ENCODE measurements around the gene CDCP1.
"Not testable (repeated sequence)": the region's sequence is repeated elsewhere in the genome, so short reads cannot be mapped to it uniquely, and the experiment has no call there.

The CDCP1 gene

GRCh38 chr3:45152307-45152706 lies 6.1 kb upstream of the CDCP1 start:
- Mint-ChIP-seq H3K4me3 (no peak overlapping the region), H3K4me1 (no peaks in the 10 kb centered on the region), H3K9me3 (peaks cover 31% of the 10 kb centered on the region), H3K36me3 (ENCODE audit: low read depth) (no peaks in the 10 kb centered on the region), H3K27me3 (ENCODE audit: low read depth) (peaks cover 48% of the 10 kb centered on the region), H3K27ac (no peak overlapping the region)
- TF ChIP-seq CTCF (IDR thresholded peaks at IDR 0.05; ENCODE audit: unreplicated experiment in 3 of 3) = no peak

DNA sequence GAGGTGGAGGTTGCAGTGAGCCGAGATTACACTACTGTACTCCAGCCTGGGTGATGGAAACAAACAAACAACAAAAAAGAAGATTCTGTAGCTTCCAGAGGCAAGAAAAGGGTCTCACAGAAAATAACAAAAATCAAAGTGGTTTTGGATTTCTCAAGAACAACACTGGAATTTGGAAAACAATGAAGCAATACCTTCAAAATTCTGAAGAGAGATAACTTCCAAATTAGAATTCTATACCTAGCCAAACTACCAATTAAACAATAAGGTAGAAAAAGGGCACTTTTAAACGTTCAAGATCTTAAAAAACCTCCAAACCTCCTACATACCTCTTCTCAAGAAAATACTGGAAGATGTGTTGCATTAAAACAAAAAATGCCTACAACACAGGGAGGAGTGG lies 4.9 kb upstream of the CDCP1 start:
- peaks cover 35% of the 10 kb centered on the region for H3K9me3 Mint-ChIP-seq
- peaks cover 56% of the 10 kb centered on the region for H3K27me3 Mint-ChIP-seq (ENCODE audit: low read depth)
- H3K36me3 Mint-ChIP-seq (ENCODE audit: low read depth) = no peaks in the 10 kb centered on the region
- no peaks in the 10 kb centered on the region for H3K4me1 Mint-ChIP-seq
- no peak overlapping the region for H3K27ac Mint-ChIP-seq
- H3K4me3 Mint-ChIP-seq = no peak overlapping the region
- TF ChIP-seq CTCF (IDR thresholded peaks at IDR 0.05; ENCODE audit: unreplicated experiment in 3 of 3) = no peak

DNA sequence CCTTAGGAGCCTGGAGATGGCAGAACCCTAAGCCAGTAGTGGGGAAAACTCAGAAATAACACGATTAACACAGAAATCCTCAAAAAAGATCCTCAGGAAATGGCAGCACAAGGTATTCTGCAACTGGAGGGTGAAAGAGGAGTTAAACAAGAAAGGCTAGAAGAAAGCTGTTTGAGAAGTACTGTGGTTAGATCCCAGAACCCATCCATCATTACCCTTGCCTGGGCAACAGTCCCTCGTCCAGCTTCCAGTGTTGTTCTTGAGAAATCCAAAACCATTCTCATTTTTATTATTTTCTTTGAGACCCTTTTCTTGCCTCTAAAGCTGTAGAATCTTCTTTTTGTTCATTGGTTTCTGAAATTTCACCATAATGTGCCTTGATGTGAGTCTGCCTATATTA lies 2.7 kb upstream of the CDCP1 start:
- Mint-ChIP-seq H3K36me3 (ENCODE audit: low read depth) (no peaks in the 10 kb centered on the region), H3K27ac (no peak overlapping the region), H3K4me1 (peaks cover 6% of the 10 kb centered on the region), H3K4me3 (no peak overlapping the region), H3K27me3 (ENCODE audit: low read depth) (peaks cover 72% of the 10 kb centered on the region), H3K9me3 (peaks cover 35% of the 10 kb centered on the region)
- TF ChIP-seq CTCF (IDR thresholded peaks at IDR 0.05; ENCODE audit: unreplicated experiment in 3 of 3) = no peak

DNA sequence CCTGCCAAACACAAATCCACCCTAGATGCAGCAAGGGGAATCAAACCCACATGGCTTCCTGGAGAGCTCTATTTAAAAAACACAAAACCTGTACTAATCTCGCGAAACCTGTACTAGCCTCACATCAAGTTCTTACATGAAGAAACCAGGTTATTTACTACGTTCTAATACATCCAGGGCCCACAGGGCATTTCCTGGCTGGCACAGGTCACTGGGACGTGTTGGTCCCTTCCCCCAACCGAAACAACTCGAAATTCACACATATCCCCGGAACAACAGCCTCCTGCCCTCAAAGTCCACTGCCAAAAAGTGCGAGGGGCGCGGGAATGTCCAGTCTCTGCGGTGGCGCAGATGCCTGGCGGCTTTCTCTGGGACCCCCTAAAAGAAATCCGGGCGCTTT lies 955 bp downstream of the CDCP1 start:
- peak overlapping the region; percentile 57 to 77 (median 64) for H3K4me3 Mint-ChIP-seq
- H3K36me3 Mint-ChIP-seq (ENCODE audit: low read depth) = no peaks in the 10 kb centered on the region
- H3K27ac Mint-ChIP-seq = no peak overlapping the region
- peaks cover 20% of the 10 kb centered on the region for H3K9me3 Mint-ChIP-seq
- H3K4me1 Mint-ChIP-seq = peaks cover 6% of the 10 kb centered on the region
- H3K27me3 Mint-ChIP-seq (ENCODE audit: low read depth) = peaks cover 78% of the 10 kb centered on the region
- TF ChIP-seq CTCF (IDR thresholded peaks at IDR 0.05; ENCODE audit: unreplicated experiment in 3 of 3) = no peak

DNA sequence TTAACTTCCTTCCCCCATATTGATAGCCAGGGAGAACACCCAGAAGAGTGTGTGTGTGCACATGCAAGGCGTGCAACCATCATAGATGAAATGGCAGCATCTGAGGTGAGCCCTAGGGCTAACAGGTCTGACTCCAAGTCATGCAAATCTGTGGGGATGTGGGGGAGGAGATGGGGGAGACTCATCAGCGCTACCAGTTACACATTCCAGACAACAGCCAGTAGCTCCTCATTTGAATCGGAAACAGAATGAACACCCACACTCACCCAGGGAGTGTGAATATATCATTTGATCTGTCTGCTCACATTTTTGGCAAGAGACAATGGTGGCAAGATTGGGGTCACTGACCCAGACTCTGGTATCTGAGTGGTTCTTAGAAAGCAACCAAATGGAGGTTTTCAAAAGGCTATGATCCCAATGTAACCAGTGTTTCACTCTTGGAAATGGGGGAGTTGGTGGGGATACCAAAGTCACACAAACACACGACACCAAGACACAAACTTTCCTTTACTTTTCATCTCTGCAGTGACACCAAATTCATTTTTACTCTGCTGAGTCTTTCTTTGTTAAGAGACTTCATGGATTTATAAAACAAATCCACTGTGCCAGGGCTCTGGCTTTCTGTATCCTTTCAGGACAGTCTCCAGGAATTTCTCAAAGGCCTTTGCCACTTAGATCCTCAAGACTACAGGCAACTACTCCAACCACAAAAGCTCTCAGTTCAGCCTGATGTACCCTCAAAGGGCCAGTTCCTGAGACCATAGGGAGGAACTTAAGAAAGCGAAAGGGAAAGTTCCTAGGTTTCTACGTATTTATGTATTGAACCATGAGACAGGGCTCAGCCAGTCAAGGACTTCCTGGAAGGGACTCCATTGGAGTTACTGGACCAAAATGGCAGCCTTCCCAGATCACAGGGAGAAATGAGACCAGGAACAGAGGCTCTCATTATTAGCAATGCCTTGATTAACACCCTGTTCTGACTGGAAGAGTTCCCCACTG lies 2.2 kb downstream of the CDCP1 start:
- Mint-ChIP-seq H3K4me1 (peaks cover 6% of the 10 kb centered on the region), H3K9me3 (peaks cover 13% of the 10 kb centered on the region), H3K27ac (no peak overlapping the region), H3K36me3 (ENCODE audit: low read depth) (no peaks in the 10 kb centered on the region), H3K27me3 (ENCODE audit: low read depth) (peaks cover 73% of the 10 kb centered on the region), H3K4me3 (peak overlapping the region in 1 of 3 experiments; percentile 16)
- no peak for TF ChIP-seq CTCF (IDR thresholded peaks at IDR 0.05; ENCODE audit: unreplicated experiment in 3 of 3)

DNA sequence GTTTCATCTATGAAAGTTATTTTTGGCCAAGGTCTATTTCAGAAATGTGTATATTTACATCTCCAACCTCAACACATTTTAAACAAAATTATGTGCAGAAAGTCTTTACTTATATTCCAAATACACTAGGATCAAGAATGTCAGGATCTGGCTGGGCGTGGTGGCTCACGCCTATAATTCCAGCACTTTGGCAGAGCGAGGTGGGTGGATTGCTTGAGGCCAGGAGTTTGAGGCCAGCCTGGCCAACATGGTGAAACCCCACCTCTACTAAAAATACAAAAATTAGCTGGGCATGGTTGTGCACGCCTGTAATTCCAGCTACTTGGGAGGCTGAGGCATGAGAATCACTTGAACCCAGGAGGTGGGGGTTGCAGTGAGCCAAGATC lies 5.4 kb downstream of the CDCP1 start:
- peaks cover 41% of the 10 kb centered on the region for H3K27me3 Mint-ChIP-seq (ENCODE audit: low read depth)
- H3K27ac Mint-ChIP-seq; H3K36me3 Mint-ChIP-seq (ENCODE audit: low read depth); H3K9me3 Mint-ChIP-seq; H3K4me3 Mint-ChIP-seq: not testable (repeated sequence)
- H3K4me1 Mint-ChIP-seq = peaks cover 15% of the 10 kb centered on the region
